HG03432 (cell line): ENCODE measurements around the gene SPSB3.
A peak's percentile ranks its signal among the peaks of the same experiment; 100 is the strongest.

Experiments used
- ATAC-seq: cut with Tn5 transposase; IDR thresholded peaks from one replicate; pipeline ENCODE4 v1.9.1; 2021; ENCODE audit warnings: mild to moderate bottlenecking, moderate library complexity; ENCODE audit not compliant: unreplicated experiment

The SPSB3 gene

DNA sequence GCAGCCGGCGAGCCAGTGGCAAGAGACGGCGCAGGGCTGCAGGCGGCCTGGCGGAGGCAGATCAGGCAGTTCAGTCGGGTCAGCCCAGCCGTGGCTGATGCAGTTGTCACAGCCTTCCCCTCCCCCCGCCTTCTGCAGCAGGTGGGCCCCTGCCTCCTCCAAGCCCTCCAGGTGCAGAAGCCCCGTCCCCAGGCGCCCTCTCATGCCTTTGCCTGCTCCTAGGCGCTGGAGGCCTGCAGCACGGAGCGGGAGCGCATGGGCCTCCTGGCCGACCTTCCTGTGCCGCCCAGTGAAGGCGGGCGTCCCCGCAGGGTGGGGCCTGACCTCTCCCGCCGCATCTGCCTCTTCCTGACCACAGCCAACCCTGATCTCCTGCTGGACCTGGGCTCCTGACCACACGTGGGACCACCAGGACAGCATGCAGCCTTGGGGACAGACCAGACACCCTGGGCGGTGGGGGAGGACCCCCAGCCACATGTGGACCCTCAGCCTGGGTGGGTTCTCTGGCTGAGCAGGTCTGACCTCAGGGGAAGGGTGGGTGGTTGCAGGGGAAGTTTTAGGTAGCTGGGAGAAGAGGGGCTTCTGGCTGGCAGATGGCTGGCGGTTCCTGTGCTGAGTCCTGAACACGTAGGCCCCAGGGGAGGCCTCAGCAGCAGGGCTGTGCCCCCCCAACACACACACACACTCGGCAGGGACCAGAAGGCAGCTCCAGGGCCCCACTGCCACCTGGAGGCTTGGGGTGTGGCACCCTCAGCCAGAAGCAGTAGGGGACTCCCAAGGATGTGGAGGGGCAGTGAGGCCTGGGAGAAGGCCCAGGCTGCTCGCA lies 6.3 kb downstream of the SPSB3 start:
- ATAC-seq, result no peak

DNA sequence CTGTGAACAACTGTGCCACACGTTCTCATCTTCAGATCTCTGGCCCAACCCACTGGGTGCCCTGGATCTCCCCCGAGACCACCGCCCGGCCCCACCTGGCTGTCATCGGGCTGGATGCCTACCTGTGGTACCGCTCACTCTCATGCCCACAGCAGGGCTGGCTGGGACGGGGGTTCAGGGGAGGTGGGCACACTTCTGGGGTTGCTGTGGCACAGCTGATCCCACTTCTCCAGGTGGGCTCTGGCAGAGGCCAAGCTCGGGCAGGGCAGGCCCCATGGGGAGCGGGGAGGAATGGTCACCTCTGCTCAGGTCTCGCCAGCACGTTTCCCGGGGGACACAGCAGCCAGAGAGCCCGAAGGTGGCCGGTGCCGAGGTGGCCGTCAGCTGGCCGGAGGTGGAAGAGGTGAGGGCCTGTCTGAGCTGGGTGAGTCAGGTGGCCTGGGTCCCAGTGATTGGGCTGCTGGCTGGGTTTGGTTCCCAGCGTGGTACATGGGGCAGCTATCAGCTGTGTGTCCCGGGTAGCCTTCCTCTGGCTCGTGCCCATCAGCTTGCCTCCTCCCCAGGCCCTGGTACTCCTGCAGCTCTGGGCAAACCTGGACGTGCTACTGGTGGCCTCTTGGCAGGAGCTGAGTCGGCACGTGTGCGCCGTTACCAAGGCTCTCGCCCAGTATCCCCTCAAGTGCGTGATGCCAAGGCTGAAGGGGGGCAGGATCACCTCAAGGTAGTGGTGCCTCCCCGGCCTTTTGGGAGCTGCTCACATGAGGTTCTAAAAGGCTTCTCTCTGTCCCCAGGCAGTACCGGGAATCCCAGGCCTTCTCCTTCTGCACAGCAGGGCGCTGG lies 7.1 kb downstream of the SPSB3 start:
- no peak for ATAC-seq

GRCh38 chr16:1774448-1774780 lies 8.0 kb downstream of the SPSB3 start:
- ATAC-seq, result no peak

GRCh38 chr16:1773703-1774447 lies 8.5 kb downstream of the SPSB3 start:
- ATAC-seq, result peak; percentile 0

GRCh38 chr16:1772908-1773702 lies 9.3 kb downstream of the SPSB3 start, which contains the start of gene MRPS34:
Gene MRPS34, minus strand, starts transcription at chr16:1773134. Its CDS starts 15 bp downstream, at chr16:1773119.
- peak; percentile 46 for ATAC-seq

- no peak for ATAC-seq
These were observed 9.9 kb downstream of the SPSB3 start, which contains the start of gene EME2 for GRCh38 chr16:1772362-1772907. Gene EME2, plus strand, starts transcription at chr16:1772810. Its CDS starts 418 bp downstream, at chr16:1773228.

DNA sequence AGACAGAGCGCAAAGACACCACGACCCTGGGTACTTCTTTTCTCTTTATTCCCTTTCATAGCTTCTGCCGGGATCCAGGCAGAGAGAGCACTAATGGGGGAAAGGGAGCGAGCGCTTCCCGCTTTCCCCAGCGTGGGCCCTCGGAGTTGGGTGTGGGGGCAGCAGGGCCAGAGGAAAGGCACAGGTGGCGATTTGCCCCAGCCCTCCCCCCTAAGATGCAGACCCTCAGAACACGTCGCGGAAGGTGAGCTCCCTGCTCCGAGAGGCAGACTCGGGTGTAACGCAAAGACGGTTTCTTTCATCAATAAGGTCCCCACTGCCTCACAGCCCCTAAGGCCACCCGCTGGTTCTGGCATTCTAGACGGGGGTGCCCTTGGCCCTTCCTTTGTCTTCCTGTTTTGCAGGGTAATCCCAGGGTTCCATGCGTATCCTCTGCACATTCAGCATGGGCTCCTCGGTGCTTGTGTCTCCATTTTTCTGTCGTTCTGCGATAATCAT lies 10.5 kb downstream of the SPSB3 start:
- no peak for ATAC-seq

- ATAC-seq, result no peak
These were observed 11.0 kb downstream of the SPSB3 start, which contains the start of gene NME3 for GRCh38 chr16:1771188-1771863. Gene NME3, minus strand, starts transcription at chr16:1771543. Its CDS starts 9 bp downstream, at chr16:1771534.

DNA sequence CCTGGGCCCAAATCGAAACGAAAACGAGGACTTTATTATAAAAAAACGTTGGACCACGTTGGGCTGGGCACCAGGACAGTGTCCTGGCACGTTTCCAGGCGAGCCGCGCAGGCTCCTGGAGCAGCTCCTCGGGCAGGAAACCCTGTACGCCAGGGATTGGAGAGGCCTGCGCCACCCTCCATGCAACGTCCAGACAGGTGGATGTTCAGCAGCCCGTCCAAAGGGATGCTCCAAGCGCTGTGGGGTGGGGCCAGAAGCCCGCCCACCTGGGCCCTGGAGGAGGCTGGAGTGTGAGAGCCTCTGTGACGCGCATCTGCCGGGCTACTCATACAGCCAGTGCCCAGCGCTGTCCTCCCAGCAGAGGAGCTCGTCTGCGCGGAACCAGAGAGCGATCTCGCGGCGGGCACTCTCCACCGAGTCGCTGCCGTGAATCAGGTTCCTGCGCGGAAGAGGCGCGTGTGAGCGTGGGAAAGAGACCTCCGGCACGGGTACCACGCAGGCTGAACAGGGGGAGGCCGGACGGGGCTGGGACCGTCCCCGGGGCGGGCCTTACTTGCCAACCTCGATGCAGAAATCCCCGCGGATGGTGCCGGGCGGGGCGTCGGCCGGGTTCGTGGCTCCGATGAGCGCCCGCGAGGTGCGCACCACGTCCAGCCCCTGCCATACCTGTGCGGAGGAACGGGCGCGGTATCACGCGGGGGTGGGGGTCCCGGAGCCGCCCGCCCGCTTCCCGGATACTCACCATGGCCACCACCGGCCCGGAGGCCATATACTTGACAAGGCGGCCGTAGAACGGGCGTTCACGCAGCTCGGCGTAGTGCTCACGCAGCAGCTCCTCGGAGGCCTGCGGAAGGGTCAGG lies 11.8 kb downstream of the SPSB3 start:
- no peak for ATAC-seq

- no peak for ATAC-seq
These were observed 12.7 kb downstream of the SPSB3 start for GRCh38 chr16:1769402-1770300.

- ATAC-seq, result no peak
These were observed 13.5 kb downstream of the SPSB3 start for GRCh38 chr16:1768767-1769401.

GRCh38 chr16:1768061-1768766 lies 14.2 kb downstream of the SPSB3 start:
- ATAC-seq, result no peak

DNA sequence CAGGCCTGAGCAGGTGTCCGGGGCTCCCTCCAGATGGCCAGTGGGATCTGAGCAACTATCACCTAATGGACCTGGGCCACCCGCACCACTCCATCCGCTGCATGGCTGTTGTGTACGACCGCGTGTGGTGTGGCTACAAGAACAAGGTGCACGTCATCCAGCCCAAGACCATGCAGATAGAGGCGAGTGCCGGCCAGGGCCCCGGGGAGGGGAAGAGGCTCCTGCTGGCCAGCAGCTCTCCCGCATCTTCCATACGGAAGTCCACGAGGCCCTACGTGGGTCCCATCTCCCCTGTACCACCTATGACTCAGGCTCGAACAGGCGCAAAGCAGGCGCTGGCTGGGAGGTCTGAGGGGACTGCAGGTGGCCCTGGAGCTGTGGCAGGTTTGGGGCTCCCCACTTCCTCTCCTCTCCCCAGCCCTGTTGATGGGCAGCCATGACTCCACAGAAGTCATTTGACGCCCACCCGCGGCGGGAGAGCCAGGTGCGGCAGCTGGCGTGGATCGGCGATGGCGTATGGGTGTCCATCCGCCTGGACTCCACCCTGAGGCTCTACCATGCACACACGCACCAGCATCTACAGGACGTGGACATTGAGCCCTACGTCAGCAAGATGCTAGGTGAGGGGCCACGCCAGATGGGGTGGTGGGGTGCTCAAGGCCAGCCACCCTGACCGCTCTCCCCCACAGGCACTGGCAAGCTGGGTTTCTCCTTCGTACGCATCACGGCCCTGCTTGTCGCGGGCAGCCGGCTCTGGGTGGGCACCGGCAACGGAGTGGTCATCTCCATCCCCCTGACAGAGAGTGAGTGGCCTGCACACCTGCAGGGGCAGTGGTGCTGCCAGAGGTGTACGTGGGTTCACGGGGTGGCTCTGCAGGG lies 15.0 kb downstream of the SPSB3 start:
- no peak for ATAC-seq

- ATAC-seq, result no peak
These were observed 15.7 kb downstream of the SPSB3 start for GRCh38 chr16:1766701-1767100.

GRCh38 chr16:1766231-1766630 lies 16.1 kb downstream of the SPSB3 start:
- ATAC-seq, result no peak
